GM12878 (cell line): Measurements from ENCODE around the gene INPP4B. TPM values are rescaled to one million over a fixed set of nuclear protein-coding genes. Genes with fewer than 3 reads are reported as not detected.

Source experiments
- ATAC-seq: fragments of 200-7000 bp; cut with Tn5 transposase; 3 replicates; pipeline ENCODE4 v1.9.1; 2020; ENCODE audit warnings: mild to moderate bottlenecking, moderate library complexity
- BruUV-seq: library from RNA; stranded (reverse); fragments of 400-500 nt; replicated peaks from 2 replicates; lab custom pipeline; 2021; lab: Mats Ljungman, UMichigan
- CTCF ChIA-PET: fragments of 300-600 bp; sonication (Branson Sonifier 250); formaldehyde crosslinking; extraction: SDS; loops from one replicate; lab custom pipeline; 2021; ENCODE audit warnings: inconsistent platforms; lab: Yijun Ruan, JAX
- POLR2A ChIA-PET: fragments of 350-600 bp; formaldehyde crosslinking; extraction: SDS; loops from one replicate; lab custom pipeline; 2021; ENCODE audit warnings: inconsistent platforms; lab: Charles Lee
- RAD21 ChIA-PET: fragments of 300-600 bp; sonication (Branson Sonifier 250); formaldehyde crosslinking; loops from one replicate; lab custom pipeline; 2023; ENCODE audit warnings: antibody characterized with exemption; ENCODE audit not compliant: unreplicated experiment; lab: Charles Lee
- SMC1A ChIA-PET: fragments of 300-600 bp; sonication (Branson Sonifier 250); formaldehyde crosslinking; loops from one replicate; lab custom pipeline; 2023; ENCODE audit not compliant: unreplicated experiment, uncharacterized antibody; lab: Charles Lee
- DNase-seq: peaks from one replicate; pipeline ENCODE4 v3.0.0-alpha.2; 2011; ENCODE audit warnings: low read depth, low spot score
- FAIRE-seq: peaks from 3 replicates; lab custom pipeline; 2011; peaks lifted over from hg19 to GRCh38; lab: Jason Lieb, UNC
- H2AFZ ChIP-seq: 2 replicates; pipeline ENCODE4 v1.6.0; 2011; ENCODE audit warnings: low read depth, low read length, control low read depth; ENCODE audit not compliant: control insufficient read depth
- H3K27ac ChIP-seq: 2 replicates; pipeline ENCODE4 v1.5.1; 2011; ENCODE audit warnings: control low read depth; ENCODE audit not compliant: control insufficient read depth, insufficient read depth
- H3K27me3 ChIP-seq, 2 experiments: replicated peaks in 1 of 2; 2 replicates each; pipeline versions ENCODE4 v1.6.0 to v1.6.1; 2011; ENCODE audit warnings: low read length in 1 of 2; ENCODE audit not compliant: control insufficient read depth in 2 of 2, insufficient read depth in 2 of 2
- H3K36me3 ChIP-seq, 2 experiments: 2 replicates each; pipeline ENCODE4 v1.5.1; 2011; ENCODE audit warnings: low read length in 1 of 2; ENCODE audit not compliant: control insufficient read depth in 2 of 2, insufficient read depth in 2 of 2
- H3K4me1 ChIP-seq: 2 replicates; pipeline ENCODE4 v1.6.1; 2011; ENCODE audit warnings: mild to moderate bottlenecking, low read length, moderate library complexity, mixed read lengths; ENCODE audit not compliant: control insufficient read depth, insufficient read depth
- H3K4me2 ChIP-seq: 2 replicates; pipeline ENCODE4 v1.6.0; 2011; ENCODE audit warnings: control low read depth; ENCODE audit not compliant: control insufficient read depth, insufficient read depth
- H3K4me3 ChIP-seq: fragments of 200-600 bp; sonication (generic); 2 replicates; pipeline ENCODE4 v1.5.1; 2016
- H3K79me2 ChIP-seq: 2 replicates; pipeline ENCODE4 v1.6.0; 2011; ENCODE audit warnings: low read length; ENCODE audit not compliant: control insufficient read depth, insufficient read depth
- H3K9ac ChIP-seq: 2 replicates; pipeline ENCODE4 v1.8.0; 2011; ENCODE audit warnings: low read length, control low read depth, mixed read lengths; ENCODE audit not compliant: control insufficient read depth, insufficient read depth
- H3K9me3 ChIP-seq: replicated peaks from 3 replicates; pipeline ENCODE4 v1.5.1; 2011; ENCODE audit warnings: mild to moderate bottlenecking, low read length; ENCODE audit not compliant: control insufficient read depth, insufficient read depth
- H4K20me1 ChIP-seq: 2 replicates; pipeline ENCODE4 v1.6.0; 2011; ENCODE audit not compliant: control insufficient read depth, insufficient read depth
- CREB1 ChIP-seq: IDR thresholded peaks from 2 replicates; pipeline ENCODE4 v1.6.1; 2012; ENCODE audit warnings: low read depth, mild to moderate bottlenecking, inconsistent platforms
- ETV6 ChIP-seq, 2 experiments: fragments of 450-650 bp in 1 of 2; IDR thresholded peaks in 1 of 2; conservative IDR thresholded peaks in 1 of 2; 2 replicates each; pipeline ENCODE4 v1.6.1; 2014; ENCODE audit warnings: antibody characterized with exemption in 1 of 2, borderline replicate concordance in 1 of 2, low read depth in 1 of 2, mild to moderate bottlenecking in 1 of 2, moderate library complexity in 1 of 2
- IRF5 ChIP-seq: fragments of 450-650 bp; IDR thresholded peaks from 2 replicates; pipeline ENCODE4 v1.6.1; 2017; ENCODE audit warnings: borderline replicate concordance
- JUNB ChIP-seq: IDR thresholded peaks from 2 replicates; pipeline ENCODE4 v1.6.1; 2016; ENCODE audit warnings: antibody characterized with exemption, mild to moderate bottlenecking
- NFIC ChIP-seq: IDR thresholded peaks from 2 replicates; pipeline ENCODE4 v1.6.1; 2012; ENCODE audit warnings: low read depth, mild to moderate bottlenecking, inconsistent platforms, low read length, moderate library complexity
- NKRF ChIP-seq: fragments of 450-650 bp; conservative IDR thresholded peaks from 2 replicates; pipeline ENCODE4 v1.6.1; 2017; ENCODE audit warnings: mild to moderate bottlenecking, moderate library complexity
- NR2F1 ChIP-seq: fragments of 450-650 bp; conservative IDR thresholded peaks from 2 replicates; pipeline ENCODE4 v1.6.1; 2017; ENCODE audit warnings: mild to moderate bottlenecking
- PML ChIP-seq: IDR thresholded peaks from 2 replicates; pipeline ENCODE4 v1.6.1; 2012; ENCODE audit warnings: low read length, inconsistent platforms
- POLR2AphosphoS2 ChIP-seq: IDR thresholded peaks from 2 replicates; pipeline ENCODE4 v1.6.1; 2011; ENCODE audit warnings: low read depth, mild to moderate bottlenecking, low read length, improper control_type of control experiment, moderate library complexity
- POLR2AphosphoS5 ChIP-seq: IDR thresholded peaks from 2 replicates; pipeline ENCODE4 v1.6.1; 2011; ENCODE audit warnings: mild to moderate bottlenecking, low read length, inconsistent platforms
- REST ChIP-seq: IDR thresholded peaks from 2 replicates; pipeline ENCODE4 v1.6.1; 2012; ENCODE audit warnings: mild to moderate bottlenecking, low read depth, low read length
- STAT1 ChIP-seq: fragments of 450-650 bp; conservative IDR thresholded peaks from 2 replicates; pipeline ENCODE4 v1.6.1; 2014; ENCODE audit warnings: antibody characterized with exemption, mild to moderate bottlenecking
- SUZ12 ChIP-seq: fragments of 200-600 bp; sonication (generic); IDR thresholded peaks from one replicate; pipeline ENCODE4 v1.6.1; 2018; ENCODE audit warnings: antibody characterized with exemption, mild to moderate bottlenecking; ENCODE audit not compliant: unreplicated experiment
- TCF3 ChIP-seq: IDR thresholded peaks from 2 replicates; pipeline ENCODE4 v1.6.1; 2012; ENCODE audit warnings: low read depth, mild to moderate bottlenecking, low read length, borderline replicate concordance; ENCODE audit not compliant: insufficient read depth
- USF1 ChIP-seq: IDR thresholded peaks from 2 replicates; pipeline ENCODE4 v1.6.1; 2011; ENCODE audit warnings: borderline replicate concordance, low read depth, mild to moderate bottlenecking, moderate library complexity, mixed read lengths, low read length; ENCODE audit not compliant: insufficient read depth; ENCODE audit errors: extremely low read length
- ZNF24 ChIP-seq: fragments of 450-650 bp; IDR thresholded peaks from 2 replicates; pipeline ENCODE4 v1.6.1; 2017; ENCODE audit warnings: antibody characterized with exemption, mild to moderate bottlenecking
- WGBS: methylation state at CpG from one replicate; pipeline ENCODE4 v1.1.6; 2016; ENCODE audit warnings: low lambda C conversion rate; ENCODE audit not compliant: insufficient replicate concordance, insufficient coverage; ENCODE audit errors: missing lambda C conversion rate; 5-methylcytosine and 5-hydroxymethylcytosine counted together
- in situ Hi-C: fragments of 300-500 bp; cut with MboI; formaldehyde crosslinking; loops from 9 replicates; pipeline ENCODE4 v1.14.3; 2018; ENCODE audit warnings: mixed read lengths
- intact Hi-C: fragments of 100-400 bp; cut with micrococcal nuclease; formaldehyde crosslinking; loops from one replicate; pipeline ENCODE4 v1.14.2; 2022; ENCODE audit not compliant: unreplicated experiment
- polyA plus RNA-seq, 11 experiments: library from polyadenylated mRNA; depleted of rRNA in 4 of 11; unstranded in 6 of 11; stranded (reverse) in 5 of 11; fragments of >200 nt; fragmentation: Nextera tagmentation in 4 of 11; fragmentation: Illumina TruSeq in 1 of 11; extraction: Ambion mirVana in 4 of 11; extraction: Trizol in 1 of 11; gene quantifications; 1 replicate in 1 of 11; 2 replicates in 10 of 11; pipeline versions ENCODE4 v1.2.1 to v1.2.3, GENCODE V29; 2011 to 2016; ENCODE audit warnings: inconsistent platforms in 2 of 11, missing spikeins in 2 of 11, low read depth in 1 of 11
- total RNA-seq, 4 experiments: library from RNA; depleted of rRNA in 3 of 4; stranded (reverse); fragments of >200 nt in 3 of 4; fragmentation: Illumina TruSeq in 1 of 4; extraction: Trizol in 1 of 4; gene quantifications; 2 replicates each; pipeline versions ENCODE4 v1.2.1 to v1.2.3, GENCODE V29; 2013 to 2021

The INPP4B gene
- total and polyA plus RNA-seq, 10 of the 15 experiments (the other 5 are each of a cell fraction or from before 2014, with no cell fraction given), result 0.53 to 11.2 (median 0.95) TPM

GRCh38 chr4:142824368-142824767 is 21.7 kb downstream of the INPP4B start:
- Histone ChIP-seq H2AFZ (no peak overlapping the region), H3K27ac (no peak overlapping the region), H3K4me1 (no peaks in the 10 kb centered on the region), H3K27me3 (no peaks in the 10 kb centered on the region; a peak in 1 of 4 replicates), H3K4me2 (no peak overlapping the region)
- no TSS peak for BruUV-seq
- no peak for TF ChIP-seq NKRF
- no peak for TF ChIP-seq POLR2AphosphoS5
- TF ChIP-seq STAT1, result no peak
- TF ChIP-seq PML, result no peak
- TF ChIP-seq SUZ12, result no peak
- no peak for TF ChIP-seq ETV6 (conservative IDR thresholded peaks at IDR 0.05 in 1 of 2, IDR thresholded peaks at IDR 0.05 in 1 of 2; ENCODE audit: borderline replicate concordance in 1 of 2, low read depth in 1 of 2)
- no peak for TF ChIP-seq ZNF24
- TF ChIP-seq IRF5, result no peak
- TF ChIP-seq CREB1, result no peak
- no peak for TF ChIP-seq NFIC
- TF ChIP-seq USF1, result no peak
- no peak for TF ChIP-seq NR2F1
- no peak for TF ChIP-seq POLR2AphosphoS2
- no peak for TF ChIP-seq TCF3
- no peak for TF ChIP-seq REST
- TF ChIP-seq JUNB, result no peak
- TF ChIP-seq, all 136 proteins: peak for 0
- POLR2A ChIA-PET, result no interaction called here
- RAD21 ChIA-PET, result no interaction called here
- H3K79me2 ChIP-seq, result no peaks in the 10 kb centered on the region
- FAIRE-seq, result no peak
- no peak for ATAC-seq
- CTCF ChIA-PET, result no interaction called here
- H3K36me3 ChIP-seq, result no peaks in the 10 kb centered on the region
- intact Hi-C loops (no loop called here), in situ Hi-C loops (no loop called here)
- H4K20me1 ChIP-seq, result no peaks in the 10 kb centered on the region
- no peak overlapping the region for H3K9ac ChIP-seq
- no peak for DNase-seq
- H3K9me3 ChIP-seq, result no peaks in the 10 kb centered on the region
- WGBS, result 0% methylated on average over 1 of the region's 1 CpG
- SMC1A ChIA-PET, result no interaction called here
- no peak overlapping the region for H3K4me3 ChIP-seq
